Adrenal gland (tissue), 5 donors: ENCODE results near the gene CORT.

Source experiments
- POLR2A ChIP-seq, 2 donors: fragments of 450-650 bp; IDR thresholded peaks; one replicate each; pipeline ENCODE4 v1.6.1; 2017; ENCODE audit warnings: antibody characterized with exemption in 2 of 2, mild to moderate bottlenecking in 2 of 2, moderate library complexity in 1 of 2
- TF ChIP-seq, protein P1 (sequence below), 6 experiments: fragments of 450-650 bp in 4 of 6; fragments of 200-600 bp in 2 of 6; sonication (generic) in 1 of 6; IDR thresholded peaks; 1 replicate in 5 of 6; 2 replicates in 1 of 6; pipeline versions ENCODE4 v1.5.1 to v1.8.0; 2016 to 2021; ENCODE audit warnings: antibody characterized with exemption in 6 of 6, mild to moderate bottlenecking in 2 of 6, moderate library complexity in 1 of 6
- donor health status: DM: no; HTN: no; CAD: no.

DNA sequence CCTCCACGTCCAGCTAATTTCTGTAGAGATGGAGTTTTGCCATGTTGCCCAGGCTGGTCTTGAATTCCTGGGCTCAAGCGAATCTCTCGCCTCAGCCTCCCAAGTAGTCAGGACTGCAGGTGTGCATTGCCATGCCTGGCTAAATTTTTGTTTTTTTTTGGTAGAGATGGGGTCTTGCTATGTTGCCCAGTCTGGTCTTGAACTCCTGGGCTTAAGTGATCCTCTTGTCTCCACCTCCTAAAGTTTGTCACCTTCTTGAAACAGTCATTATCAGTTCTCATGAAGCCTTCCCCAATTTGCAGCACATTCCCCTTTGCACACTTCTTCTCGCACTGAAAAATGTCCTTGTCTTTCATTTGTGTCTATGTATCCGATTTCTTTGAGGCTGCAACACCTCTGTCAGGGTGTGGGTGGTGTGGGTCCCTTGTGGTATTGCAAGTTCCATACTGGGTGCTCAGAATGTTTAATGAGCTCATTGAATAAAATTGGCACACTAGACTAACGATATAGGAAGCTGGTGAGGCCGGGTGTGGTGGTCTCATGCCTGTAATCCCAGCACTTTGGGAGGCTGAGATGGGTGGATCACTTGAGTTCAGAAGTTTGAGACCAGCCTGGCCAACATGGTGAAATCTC, 2.9 kb upstream of the CORT start:
- TF ChIP-seq, protein P1, sequence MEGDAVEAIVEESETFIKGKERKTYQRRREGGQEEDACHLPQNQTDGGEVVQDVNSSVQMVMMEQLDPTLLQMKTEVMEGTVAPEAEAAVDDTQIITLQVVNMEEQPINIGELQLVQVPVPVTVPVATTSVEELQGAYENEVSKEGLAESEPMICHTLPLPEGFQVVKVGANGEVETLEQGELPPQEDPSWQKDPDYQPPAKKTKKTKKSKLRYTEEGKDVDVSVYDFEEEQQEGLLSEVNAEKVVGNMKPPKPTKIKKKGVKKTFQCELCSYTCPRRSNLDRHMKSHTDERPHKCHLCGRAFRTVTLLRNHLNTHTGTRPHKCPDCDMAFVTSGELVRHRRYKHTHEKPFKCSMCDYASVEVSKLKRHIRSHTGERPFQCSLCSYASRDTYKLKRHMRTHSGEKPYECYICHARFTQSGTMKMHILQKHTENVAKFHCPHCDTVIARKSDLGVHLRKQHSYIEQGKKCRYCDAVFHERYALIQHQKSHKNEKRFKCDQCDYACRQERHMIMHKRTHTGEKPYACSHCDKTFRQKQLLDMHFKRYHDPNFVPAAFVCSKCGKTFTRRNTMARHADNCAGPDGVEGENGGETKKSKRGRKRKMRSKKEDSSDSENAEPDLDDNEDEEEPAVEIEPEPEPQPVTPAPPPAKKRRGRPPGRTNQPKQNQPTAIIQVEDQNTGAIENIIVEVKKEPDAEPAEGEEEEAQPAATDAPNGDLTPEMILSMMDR (IDR thresholded peaks at IDR 0.05), result no peak
- no peak for TF ChIP-seq POLR2A (IDR thresholded peaks at IDR 0.05)
